Endothelial cell (in vitro differentiated cells): ENCODE results near the gene USP34. TPM values are rescaled to one million over a fixed set of nuclear protein-coding genes. Genes with fewer than 3 reads are reported as not detected.

Experiments
- DNase-seq: peaks from one replicate; pipeline ENCODE4 v3.0.0; 2021; ENCODE audit warnings: low spot score
- H3K27ac Mint-ChIP-seq: one replicate; pipeline ENCODE4 v1.8.0; 2021; ENCODE audit warnings: mixed read lengths, inconsistent platforms; ENCODE audit not compliant: unreplicated experiment
- H3K27me3 Mint-ChIP-seq: one replicate; pipeline ENCODE4 v1.8.0; 2021; ENCODE audit warnings: mild to moderate bottlenecking, moderate library complexity, mixed read lengths, inconsistent platforms; ENCODE audit not compliant: unreplicated experiment
- H3K36me3 Mint-ChIP-seq: one replicate; pipeline ENCODE4 v1.8.0; 2021; ENCODE audit warnings: mild to moderate bottlenecking, low read depth, mixed read lengths, inconsistent platforms; ENCODE audit not compliant: unreplicated experiment
- H3K4me1 Mint-ChIP-seq: one replicate; pipeline ENCODE4 v1.8.0; 2021; ENCODE audit warnings: mild to moderate bottlenecking, mixed read lengths, inconsistent platforms; ENCODE audit not compliant: unreplicated experiment
- H3K4me3 Mint-ChIP-seq: one replicate; pipeline ENCODE4 v1.8.0; 2021; ENCODE audit warnings: mild to moderate bottlenecking, mixed read lengths, inconsistent platforms; ENCODE audit not compliant: unreplicated experiment
- H3K9me3 Mint-ChIP-seq: one replicate; pipeline ENCODE4 v1.8.0; 2021; ENCODE audit warnings: mixed read lengths, inconsistent platforms; ENCODE audit not compliant: unreplicated experiment
- total RNA-seq: library from RNA; stranded (reverse); fragmentation: NEBNext Ultra II Directional; extraction: Animal tissue kit (Norgen Biotek cat#: 25700); gene quantifications from one replicate; pipeline ENCODE4 v1.2.1, GENCODE V29; 2021; ENCODE audit not compliant: unreplicated experiment
- TF ChIP-seq, protein P1 (sequence below): fragments of 200-600 bp; sonication (generic); IDR thresholded peaks from one replicate; pipeline ENCODE4 v1.5.0; 2021; ENCODE audit warnings: antibody characterized with exemption; ENCODE audit not compliant: unreplicated experiment

USP34 gene
- total RNA-seq, 1 donor from 2014 or later, result 97.4 TPM

DNA sequence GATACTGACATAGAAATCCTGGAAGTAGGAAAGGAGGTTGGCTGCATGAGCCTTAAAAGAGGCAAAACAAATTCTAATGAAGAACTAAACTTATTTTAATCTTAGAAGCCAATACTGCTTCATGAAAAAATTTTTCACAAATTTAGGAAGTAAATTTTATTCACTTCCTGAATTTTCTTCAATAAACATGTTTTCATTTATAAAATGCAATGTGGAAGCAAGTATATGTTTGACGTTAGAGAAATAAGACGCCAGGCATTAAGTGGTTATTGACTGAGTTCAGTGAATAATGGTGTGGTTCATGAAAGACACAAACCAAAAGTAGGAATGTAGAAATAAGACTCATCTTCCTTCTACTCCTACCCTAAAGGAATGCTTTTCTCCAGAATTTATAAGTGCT, 136.4 kb downstream of the USP34 start:
- Mint-ChIP-seq H3K4me3 (no peak overlapping the region), H3K27me3 (no peaks in the 10 kb centered on the region), H3K36me3 (peaks cover 7% of the 10 kb centered on the region), H3K9me3 (no peaks in the 10 kb centered on the region), H3K27ac (no peak overlapping the region), H3K4me1 (no peaks in the 10 kb centered on the region)
- TF ChIP-seq, protein P1, sequence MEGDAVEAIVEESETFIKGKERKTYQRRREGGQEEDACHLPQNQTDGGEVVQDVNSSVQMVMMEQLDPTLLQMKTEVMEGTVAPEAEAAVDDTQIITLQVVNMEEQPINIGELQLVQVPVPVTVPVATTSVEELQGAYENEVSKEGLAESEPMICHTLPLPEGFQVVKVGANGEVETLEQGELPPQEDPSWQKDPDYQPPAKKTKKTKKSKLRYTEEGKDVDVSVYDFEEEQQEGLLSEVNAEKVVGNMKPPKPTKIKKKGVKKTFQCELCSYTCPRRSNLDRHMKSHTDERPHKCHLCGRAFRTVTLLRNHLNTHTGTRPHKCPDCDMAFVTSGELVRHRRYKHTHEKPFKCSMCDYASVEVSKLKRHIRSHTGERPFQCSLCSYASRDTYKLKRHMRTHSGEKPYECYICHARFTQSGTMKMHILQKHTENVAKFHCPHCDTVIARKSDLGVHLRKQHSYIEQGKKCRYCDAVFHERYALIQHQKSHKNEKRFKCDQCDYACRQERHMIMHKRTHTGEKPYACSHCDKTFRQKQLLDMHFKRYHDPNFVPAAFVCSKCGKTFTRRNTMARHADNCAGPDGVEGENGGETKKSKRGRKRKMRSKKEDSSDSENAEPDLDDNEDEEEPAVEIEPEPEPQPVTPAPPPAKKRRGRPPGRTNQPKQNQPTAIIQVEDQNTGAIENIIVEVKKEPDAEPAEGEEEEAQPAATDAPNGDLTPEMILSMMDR, result no peak
- DNase-seq, result no peak

DNA sequence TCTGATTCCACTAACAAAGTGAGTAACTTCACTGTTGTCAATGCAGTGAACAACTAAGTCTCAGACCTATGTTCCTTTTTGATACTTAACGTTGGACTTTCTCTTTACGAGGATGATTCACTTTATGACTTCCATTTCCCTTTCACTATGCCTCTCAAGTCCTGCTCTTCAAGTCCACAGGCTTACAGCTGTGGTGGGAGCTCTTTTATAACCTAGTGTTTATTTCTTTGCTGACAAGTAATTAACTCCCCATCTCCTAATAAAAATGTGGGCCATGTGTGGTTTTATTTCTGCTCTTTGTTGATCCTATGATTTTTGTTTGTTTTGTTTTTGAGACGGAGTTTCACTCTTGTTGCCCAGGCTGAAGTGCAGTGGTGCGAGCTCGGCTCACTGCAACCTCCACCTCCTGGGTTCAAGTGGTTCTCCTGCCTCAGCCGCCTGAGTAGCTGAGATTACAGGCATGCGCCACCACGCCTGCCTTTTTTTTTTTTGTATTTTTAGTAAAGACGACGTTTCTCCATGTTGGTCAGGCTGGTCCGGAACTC, 142.1 kb downstream of the USP34 start:
- no peaks in the 10 kb centered on the region for H3K9me3 Mint-ChIP-seq
- TF ChIP-seq, protein P1, result no peak
- no peaks in the 10 kb centered on the region for H3K4me1 Mint-ChIP-seq
- H3K36me3 Mint-ChIP-seq, result peaks cover 7% of the 10 kb centered on the region
- no peak overlapping the region for H3K4me3 Mint-ChIP-seq
- no peaks in the 10 kb centered on the region for H3K27me3 Mint-ChIP-seq
- no peak for DNase-seq
- no peak overlapping the region for H3K27ac Mint-ChIP-seq

DNA sequence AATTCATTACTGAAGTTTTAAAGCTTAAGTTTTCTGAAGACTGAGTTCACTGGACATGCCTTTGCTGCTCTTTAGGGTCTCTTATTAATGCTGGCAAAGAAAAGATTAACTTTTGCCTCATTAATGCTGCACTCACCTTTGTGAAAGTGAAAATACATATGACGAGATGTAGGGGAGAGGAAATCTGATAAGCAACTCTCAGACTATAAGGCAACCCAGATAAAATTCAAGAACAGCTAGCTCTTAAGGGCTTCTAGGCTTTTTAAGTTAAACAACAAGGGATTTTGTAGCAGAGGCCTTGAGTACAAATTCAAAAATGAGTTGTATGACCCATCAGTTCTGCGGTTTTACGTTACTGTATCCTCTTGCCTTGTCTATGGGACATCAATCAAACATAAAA, 143.7 kb downstream of the USP34 start:
- TF ChIP-seq, protein P1, result no peak
- DNase-seq, result no peak
- no peaks in the 10 kb centered on the region for H3K9me3 Mint-ChIP-seq
- no peaks in the 10 kb centered on the region for H3K27me3 Mint-ChIP-seq
- H3K27ac Mint-ChIP-seq, result no peak overlapping the region
- H3K4me3 Mint-ChIP-seq, result no peak overlapping the region
- H3K4me1 Mint-ChIP-seq, result no peaks in the 10 kb centered on the region
- peaks cover 7% of the 10 kb centered on the region for H3K36me3 Mint-ChIP-seq

DNA sequence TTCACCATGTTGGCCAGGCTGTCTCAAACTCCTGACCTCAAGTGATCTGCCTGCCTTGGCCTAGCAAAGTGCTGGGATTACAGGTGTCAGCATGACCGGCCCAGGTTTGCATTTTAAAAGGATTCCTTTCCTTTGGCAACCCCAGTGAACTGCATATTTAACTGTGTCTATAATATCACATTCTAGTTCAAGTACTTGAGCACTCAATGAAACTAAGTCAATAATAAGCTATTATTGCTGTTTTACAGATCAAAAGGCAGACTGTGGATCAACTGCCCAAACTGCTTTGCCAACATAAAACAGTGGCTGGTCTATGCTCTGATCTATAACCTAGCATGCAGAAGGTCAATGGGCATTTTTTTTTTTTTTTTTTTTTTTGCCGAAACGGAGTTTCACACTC, 144.5 kb downstream of the USP34 start:
- H3K4me3 Mint-ChIP-seq, result no peak overlapping the region
- peaks cover 7% of the 10 kb centered on the region for H3K36me3 Mint-ChIP-seq
- no peak overlapping the region for H3K27ac Mint-ChIP-seq
- H3K4me1 Mint-ChIP-seq, result no peaks in the 10 kb centered on the region
- no peak for DNase-seq
- no peaks in the 10 kb centered on the region for H3K9me3 Mint-ChIP-seq
- TF ChIP-seq, protein P1, result no peak
- no peaks in the 10 kb centered on the region for H3K27me3 Mint-ChIP-seq

DNA sequence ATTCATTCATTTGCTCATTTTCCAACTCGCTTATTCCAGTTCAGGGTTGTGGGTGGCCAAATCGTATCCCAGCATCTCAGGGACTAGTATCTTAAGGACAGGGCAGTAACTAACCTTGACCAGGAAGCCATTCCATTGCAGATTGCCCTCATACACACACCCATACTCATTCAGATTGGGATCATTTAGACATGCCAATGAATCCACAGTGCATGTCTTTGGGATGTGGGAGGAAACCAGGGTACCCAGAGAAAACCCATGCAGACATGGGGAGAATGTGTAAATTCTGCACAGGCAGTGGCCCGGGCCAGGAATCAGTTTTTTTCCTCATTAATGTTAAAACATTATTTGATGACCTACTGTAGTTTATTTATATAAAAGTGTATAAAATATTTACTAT, 150.7 kb downstream of the USP34 start:
- H3K36me3 Mint-ChIP-seq, result no peaks in the 10 kb centered on the region
- TF ChIP-seq, protein P1, result no peak

More for the DNA sequence above, 150.7 kb downstream of the USP34 start:
- DNase-seq, result no peak
- H3K4me3 Mint-ChIP-seq, result no peak overlapping the region
- H3K9me3 Mint-ChIP-seq, result no peaks in the 10 kb centered on the region
- no peak overlapping the region for H3K27ac Mint-ChIP-seq
- H3K4me1 Mint-ChIP-seq, result no peaks in the 10 kb centered on the region
- no peaks in the 10 kb centered on the region for H3K27me3 Mint-ChIP-seq
